K562 (cell line): ENCODE data around the gene MEGF11. TPM values are rescaled to one million over a fixed set of nuclear protein-coding genes. Genes with fewer than 3 reads are reported as not detected.
A peak's percentile ranks its signal among the peaks of the same experiment; 100 is the strongest.

Experiments used
- CCNT2 ChIP-seq: IDR thresholded peaks from 2 replicates; pipeline ENCODE4 v1.6.1; 2011; ENCODE audit warnings: borderline replicate concordance, low read depth, mild to moderate bottlenecking, moderate library complexity, mixed read lengths, low read length; ENCODE audit not compliant: insufficient read length; ENCODE audit errors: extremely low read depth
- ETS1 ChIP-seq: conservative IDR thresholded peaks from 2 replicates; pipeline ENCODE4 v1.6.1; 2011; ENCODE audit warnings: low read depth, mild to moderate bottlenecking, low read length; ENCODE audit not compliant: control insufficient read depth
- GTF2E2 ChIP-seq: fragments of 200-800 bp; sonication (Bioruptor generic); IDR thresholded peaks from 2 replicates; pipeline ENCODE4 v1.6.1; 2016; ENCODE audit warnings: missing genetic modification characterization, missing compliant biosample characterization
- ILF3 ChIP-seq: fragments of 450-650 bp; IDR thresholded peaks from 2 replicates; pipeline ENCODE4 v1.6.1; 2018; ENCODE audit warnings: antibody characterized with exemption, mild to moderate bottlenecking, moderate library complexity, borderline replicate concordance
- KDM5B ChIP-seq: fragments of 200-600 bp; sonication (generic); IDR thresholded peaks from 2 replicates; pipeline ENCODE4 v1.6.1; 2012; ENCODE audit warnings: low read depth, mild to moderate bottlenecking, moderate library complexity, low read length, control low read depth, inconsistent platforms; ENCODE audit not compliant: insufficient replicate concordance
- NFE2L1 ChIP-seq: fragments of 450-650 bp; IDR thresholded peaks from 2 replicates; pipeline ENCODE4 v1.6.1; 2016; ENCODE audit warnings: missing genetic modification characterization, low read depth, mild to moderate bottlenecking, missing compliant biosample characterization, moderate library complexity, borderline replicate concordance
- NR2C1 ChIP-seq, 2 experiments: fragments of 450-650 bp; IDR thresholded peaks; 2 replicates each; pipeline ENCODE4 v1.6.1; 2017; ENCODE audit warnings: mild to moderate bottlenecking in 2 of 2, antibody characterized with exemption in 1 of 2, inconsistent platforms in 1 of 2, missing compliant biosample characterization in 1 of 2, missing genetic modification characterization in 1 of 2
- PRDM10 ChIP-seq: fragments of 450-650 bp; IDR thresholded peaks from 2 replicates; pipeline ENCODE4 v1.6.1; 2018; ENCODE audit not compliant: partially characterized antibody
- ZBTB2 ChIP-seq: fragments of 450-650 bp; IDR thresholded peaks from 2 replicates; pipeline ENCODE4 v1.6.1; 2016; ENCODE audit warnings: antibody characterized with exemption
- ZBTB7A ChIP-seq: IDR thresholded peaks from 2 replicates; pipeline ENCODE4 v1.6.1; 2011; ENCODE audit warnings: low read depth, mild to moderate bottlenecking, low read length, moderate library complexity, borderline replicate concordance; ENCODE audit not compliant: control insufficient read depth
- ZC3H4 ChIP-seq: sonication (generic); formaldehyde crosslinking; IDR thresholded peaks from 2 replicates; pipeline ENCODE4 v1.9.0; 2021; ENCODE audit warnings: missing genetic modification reagents, borderline replicate concordance
- ZNF589 ChIP-seq: fragments of 200-800 bp; sonication (Bioruptor generic); IDR thresholded peaks from 2 replicates; pipeline ENCODE4 v1.6.1; 2016; ENCODE audit warnings: low read depth, missing genetic modification characterization, missing compliant biosample characterization
- ZNF592 ChIP-seq: fragments of 450-650 bp; IDR thresholded peaks from 2 replicates; pipeline ENCODE4 v1.6.1; 2017; ENCODE audit warnings: antibody characterized with exemption, mild to moderate bottlenecking
- polyA plus RNA-seq, 8 experiments: library from polyadenylated mRNA; depleted of rRNA in 4 of 8; stranded (reverse) in 5 of 8; unstranded in 3 of 8; fragments of >200 nt; fragmentation: Nextera tagmentation in 2 of 8; fragmentation: Illumina TruSeq in 1 of 8; extraction: Ambion mirVana in 2 of 8; extraction: Trizol in 1 of 8; gene quantifications; 2 replicates each; pipeline versions ENCODE4 v1.2.1 to v1.2.3, GENCODE V29; 2011 to 2014; ENCODE audit warnings: inconsistent platforms in 1 of 8, missing spikeins in 1 of 8
- total RNA-seq, 7 experiments: library from RNA; depleted of rRNA in 6 of 7; stranded (reverse); fragments of >200 nt in 6 of 7; fragmentation: Illumina TruSeq in 2 of 7; extraction: Trizol in 2 of 7; gene quantifications; 2 replicates each; pipeline versions ENCODE4 v1.2.1 to v1.2.3, GENCODE V29; 2011 to 2021; ENCODE audit warnings: low replicate concordance in 1 of 7

MEGF11 gene
- total and polyA plus RNA-seq, 9 of the 15 experiments (the other 6 are each of a cell fraction or from before 2014, with no cell fraction given), result 0.06 to 0.23 (median 0.20) TPM; not detected in 6

GRCh38 chr15:66293419-66294156, 40.0 kb upstream of the MEGF11 start, which contains the start of gene DIS3L (continued):
- TF ChIP-seq PRDM10 (peak; percentile 29), NR2C1 (IDR thresholded peaks at IDR 0.05) (no peak), NR2C1 (tag; IDR thresholded peaks at IDR 0.05) (0 out of 2 replicates have a peak, but pooled peaks have one; percentile 13), ETS1 (peak; percentile 43; the same call in 1 of the 2 replicates), ZBTB7A (peak; percentile 16; the same call in 1 of the 2 replicates), GTF2E2 (peak; percentile 84; the same call in 1 of the 2 replicates), ILF3 (peak; percentile 20; the same call in 1 of the 2 replicates), ZC3H4 (CRISPR knock-in tag) (peak; percentile 33; the same call in 1 of the 2 replicates), KDM5B (peak; percentile 51), ZNF592 (peak; percentile 22; the same call in 1 of the 2 replicates), ZNF589 (no peak), ZBTB2 (no peak), CCNT2 (peak; percentile 42), NFE2L1 (tag) (no peak)
